GM10248 (cell line): ENCODE data around the gene MAP3K6.

Source experiments
- CTCF ChIA-PET: fragments of 300-600 bp; sonication (Branson Sonifier 250); formaldehyde crosslinking; extraction: SDS; loops from one replicate; lab custom pipeline; 2021; ENCODE audit warnings: antibody characterized with exemption; lab: Yijun Ruan, JAX
- POLR2A ChIA-PET: fragments of 350-650 bp; sonication (Branson Sonifier 250); formaldehyde crosslinking; extraction: SDS; loops from one replicate; lab custom pipeline; 2020; ENCODE audit warnings: antibody characterized with exemption; lab: Yijun Ruan, JAX
- DNase-seq: peaks from one replicate; pipeline ENCODE4 v3.0.0; 2012; ENCODE audit errors: extremely low spot score
- CTCF ChIP-seq: IDR thresholded peaks from 2 replicates; pipeline ENCODE4 v1.5.1; 2012; ENCODE audit warnings: mild to moderate bottlenecking, low read depth; ENCODE audit errors: extremely low read depth, missing control alignments, control extremely low read depth

MAP3K6 gene

GRCh38 chr1:27367160-27367650, 444 bp upstream of the MAP3K6 start:
- CTCF ChIA-PET = interaction anchor here (1.1 to 8.2 kb wide), 13 partner anchors 7 to 70 kb away, joined by 3 to 71 read pairs (median 11); partner anchors contain the start of genes CD164L2, FCN3 and GPR3
- no peak for DNase-seq
- TF ChIP-seq CTCF = no peak
- POLR2A ChIA-PET = no interaction called here

- POLR2A ChIA-PET = interaction anchor here (0.7 kb wide), 2 partner anchors 40 to 380 kb away, joined by 6 read pairs; no protein-coding TSS in a partner anchor
- DNase-seq = peak; percentile 62
- CTCF ChIA-PET = interaction anchor here (1.0 to 8.2 kb wide), 18 partner anchors 8 to 321 kb away, joined by 3 to 71 read pairs (median 6); partner anchors contain the start of genes CD164L2, FCN3 and GPR3
- no peak for TF ChIP-seq CTCF
Measured at GRCh38 chr1:27366113-27366410, 699 bp downstream of the MAP3K6 start.

GRCh38 chr1:27365372-27366112, 1.2 kb downstream of the MAP3K6 start:
- no peak for TF ChIP-seq CTCF
- CTCF ChIA-PET = interaction anchor here (1.0 to 8.2 kb wide), 18 partner anchors 8 to 321 kb away, joined by 3 to 71 read pairs (median 6); partner anchors contain the start of genes CD164L2, FCN3 and GPR3
- POLR2A ChIA-PET = interaction anchor here (0.7 kb wide), 2 partner anchors 40 to 379 kb away, joined by 6 read pairs; no protein-coding TSS in a partner anchor
- peak; percentile 94 for DNase-seq

GRCh38 chr1:27364696-27365371, 1.9 kb downstream of the MAP3K6 start:
- DNase-seq = no peak
- TF ChIP-seq CTCF = no peak
- POLR2A ChIA-PET = no interaction called here
- CTCF ChIA-PET = interaction anchor here (1.0 to 8.2 kb wide), 12 partner anchors 8 to 320 kb away, joined by 3 to 71 read pairs (median 11); no protein-coding TSS in a partner anchor

- no peak for DNase-seq
- no peak for TF ChIP-seq CTCF
- POLR2A ChIA-PET = no interaction called here
- CTCF ChIA-PET = interaction anchor here (0.9 to 3.3 kb wide), 4 partner anchors 19 to 68 kb away, joined by 4 to 17 read pairs (median 6); no protein-coding TSS in a partner anchor
Measured at GRCh38 chr1:27363766-27364695, 2.7 kb downstream of the MAP3K6 start.
